ENCODE data around the gene ABR. TPM values are rescaled to one million over a fixed set of nuclear protein-coding genes. Genes with fewer than 3 reads are reported as not detected.
A peak's percentile ranks its signal among the peaks of the same experiment; 100 is the strongest.

The ABR gene
- total RNA-seq, 1 donor from 2014 or later = 70.9 TPM

DNA sequence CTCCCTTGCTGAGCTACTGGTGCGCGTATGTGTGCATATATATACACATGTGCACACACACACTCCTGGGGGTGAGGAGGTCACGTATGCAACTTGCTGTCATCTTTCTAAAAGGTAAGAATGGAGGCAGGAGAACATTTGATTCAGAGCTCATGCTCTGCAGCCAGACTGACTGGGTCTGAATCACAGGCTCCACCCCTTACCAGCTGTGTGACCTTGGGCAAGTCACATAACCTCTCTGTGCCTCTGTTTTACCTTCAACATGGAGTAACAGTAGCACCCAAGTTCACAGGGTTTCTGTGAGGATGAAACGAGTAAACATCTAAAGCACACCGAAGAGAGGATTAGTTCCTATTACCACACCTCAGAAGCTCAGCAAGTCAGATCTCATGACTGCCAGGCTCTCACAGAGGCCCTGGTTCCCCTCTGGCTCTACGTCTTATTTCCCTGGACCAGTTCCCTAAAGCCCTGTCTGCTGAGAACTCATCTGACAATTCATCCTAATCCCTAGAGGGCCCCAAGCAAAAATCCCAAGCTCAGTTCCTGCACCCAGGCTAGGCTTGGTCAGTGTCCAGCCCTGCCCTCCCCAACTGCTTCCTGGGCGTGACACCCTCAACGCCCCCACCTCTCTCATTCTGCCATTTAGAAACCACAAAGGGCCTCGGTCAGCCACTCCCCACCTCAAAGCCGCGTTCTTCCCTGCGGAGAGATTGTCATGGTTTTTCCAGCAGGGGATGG lies 28.7 kb downstream of the ABR start:
- no peaks in the 10 kb centered on the region for H3K27me3 Mint-ChIP-seq (ENCODE audit: low read depth, unreplicated experiment)
- H3K79me2 ChIP-seq (ENCODE audit: insufficient read depth, low read length) = peaks cover 3% of the 10 kb centered on the region
- H4K20me1 ChIP-seq (ENCODE audit: insufficient read depth, low read length) = peaks cover 59% of the 10 kb centered on the region
- H3K27me3 ChIP-seq (ENCODE audit: insufficient read depth, low read length) = no peaks in the 10 kb centered on the region
- no peak overlapping the region for H3K27ac ChIP-seq (ENCODE audit: low read depth, low read length)
- DNase-seq (ENCODE audit: low read depth) (peak; percentile 20), FAIRE-seq (no peak)
- H3K36me3 Mint-ChIP-seq (ENCODE audit: low read depth, unreplicated experiment) = peaks cover 7% of the 10 kb centered on the region
- H2AFZ ChIP-seq (ENCODE audit: low read depth, low read length) = no peak overlapping the region
- no peaks in the 10 kb centered on the region for H3K9me3 ChIP-seq (ENCODE audit: insufficient read depth, low read depth, low read length)
- no peak overlapping the region for H3K4me3 ChIP-seq (ENCODE audit: insufficient read depth, low read depth, low read length)
- H3K27ac Mint-ChIP-seq (ENCODE audit: unreplicated experiment) = no peak overlapping the region
- no peak for TF ChIP-seq EZH2 (IDR thresholded peaks at IDR 0.05; ENCODE audit: insufficient read depth, low read length)
- TF ChIP-seq, protein P1, sequence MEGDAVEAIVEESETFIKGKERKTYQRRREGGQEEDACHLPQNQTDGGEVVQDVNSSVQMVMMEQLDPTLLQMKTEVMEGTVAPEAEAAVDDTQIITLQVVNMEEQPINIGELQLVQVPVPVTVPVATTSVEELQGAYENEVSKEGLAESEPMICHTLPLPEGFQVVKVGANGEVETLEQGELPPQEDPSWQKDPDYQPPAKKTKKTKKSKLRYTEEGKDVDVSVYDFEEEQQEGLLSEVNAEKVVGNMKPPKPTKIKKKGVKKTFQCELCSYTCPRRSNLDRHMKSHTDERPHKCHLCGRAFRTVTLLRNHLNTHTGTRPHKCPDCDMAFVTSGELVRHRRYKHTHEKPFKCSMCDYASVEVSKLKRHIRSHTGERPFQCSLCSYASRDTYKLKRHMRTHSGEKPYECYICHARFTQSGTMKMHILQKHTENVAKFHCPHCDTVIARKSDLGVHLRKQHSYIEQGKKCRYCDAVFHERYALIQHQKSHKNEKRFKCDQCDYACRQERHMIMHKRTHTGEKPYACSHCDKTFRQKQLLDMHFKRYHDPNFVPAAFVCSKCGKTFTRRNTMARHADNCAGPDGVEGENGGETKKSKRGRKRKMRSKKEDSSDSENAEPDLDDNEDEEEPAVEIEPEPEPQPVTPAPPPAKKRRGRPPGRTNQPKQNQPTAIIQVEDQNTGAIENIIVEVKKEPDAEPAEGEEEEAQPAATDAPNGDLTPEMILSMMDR (IDR thresholded peaks at IDR 0.05; ENCODE audit: insufficient read depth, low read depth, low read length) = no peak
- H3K4me2 ChIP-seq (ENCODE audit: low read length) = no peak overlapping the region
- H3K9ac ChIP-seq (ENCODE audit: low read length) = no peak overlapping the region
- no peaks in the 10 kb centered on the region for H3K9me3 Mint-ChIP-seq (ENCODE audit: unreplicated experiment)
- no peaks in the 10 kb centered on the region for H3K36me3 ChIP-seq (ENCODE audit: insufficient read depth, low read length)
- H3K4me1 ChIP-seq (ENCODE audit: insufficient read depth, low read length) = peaks cover 3% of the 10 kb centered on the region
- no peak overlapping the region for H3K4me3 Mint-ChIP-seq (ENCODE audit: unreplicated experiment)
- H3K4me1 Mint-ChIP-seq (ENCODE audit: low read depth, unreplicated experiment) = no peaks in the 10 kb centered on the region

DNA sequence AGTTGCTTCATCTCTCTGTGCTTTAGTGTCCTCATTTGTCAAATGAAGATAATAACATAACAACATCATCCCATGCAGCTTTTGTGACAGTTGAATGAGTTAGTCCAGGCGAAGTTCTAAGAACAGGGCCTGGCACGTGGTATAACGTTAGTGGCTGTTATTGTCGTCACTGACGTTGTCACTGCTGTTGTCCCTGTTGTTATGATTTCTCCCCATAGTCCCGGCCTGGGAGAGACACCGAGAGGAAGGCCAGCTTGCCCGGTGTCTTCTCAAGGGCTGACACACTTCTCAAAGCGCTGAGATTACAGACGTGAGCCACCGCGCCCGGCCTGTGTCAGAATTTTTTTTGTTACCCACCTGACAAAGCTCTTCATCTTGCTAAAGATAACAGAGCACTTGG lies 29.9 kb downstream of the ABR start:
- Histone ChIP-seq H3K27me3 (ENCODE audit: insufficient read depth, low read length) (no peaks in the 10 kb centered on the region), H3K4me2 (ENCODE audit: low read length) (no peak overlapping the region), H4K20me1 (ENCODE audit: insufficient read depth, low read length) (peaks cover 59% of the 10 kb centered on the region), H2AFZ (ENCODE audit: low read depth, low read length) (no peak overlapping the region), H3K27ac (ENCODE audit: low read depth, low read length) (no peak overlapping the region), H3K4me3 (ENCODE audit: insufficient read depth, low read depth, low read length) (no peak overlapping the region), H3K9me3 (ENCODE audit: insufficient read depth, low read depth, low read length) (no peaks in the 10 kb centered on the region), H3K9ac (ENCODE audit: low read length) (no peak overlapping the region), H3K36me3 (ENCODE audit: insufficient read depth, low read length) (no peaks in the 10 kb centered on the region), H3K4me1 (ENCODE audit: insufficient read depth, low read length) (peaks cover 3% of the 10 kb centered on the region), H3K79me2 (ENCODE audit: insufficient read depth, low read length) (peaks cover 3% of the 10 kb centered on the region)
- Mint-ChIP-seq H3K27me3 (ENCODE audit: low read depth, unreplicated experiment) (no peaks in the 10 kb centered on the region), H3K27ac (ENCODE audit: unreplicated experiment) (no peak overlapping the region), H3K4me3 (ENCODE audit: unreplicated experiment) (no peak overlapping the region), H3K9me3 (ENCODE audit: unreplicated experiment) (no peaks in the 10 kb centered on the region), H3K4me1 (ENCODE audit: low read depth, unreplicated experiment) (no peaks in the 10 kb centered on the region), H3K36me3 (ENCODE audit: low read depth, unreplicated experiment) (peaks cover 7% of the 10 kb centered on the region)
- no peak for TF ChIP-seq EZH2 (IDR thresholded peaks at IDR 0.05; ENCODE audit: insufficient read depth, low read length)
- TF ChIP-seq, protein P1 (IDR thresholded peaks at IDR 0.05; ENCODE audit: insufficient read depth, low read depth, low read length) = no peak
- DNase-seq (ENCODE audit: low read depth) = no peak
- no peak for FAIRE-seq

- Histone ChIP-seq H3K79me2 (ENCODE audit: insufficient read depth, low read length) (peaks cover 3% of the 10 kb centered on the region), H3K4me1 (ENCODE audit: insufficient read depth, low read length) (no peaks in the 10 kb centered on the region), H3K9ac (ENCODE audit: low read length) (no peak overlapping the region), H3K27ac (ENCODE audit: low read depth, low read length) (no peak overlapping the region), H3K9me3 (ENCODE audit: insufficient read depth, low read depth, low read length) (no peaks in the 10 kb centered on the region), H3K27me3 (ENCODE audit: insufficient read depth, low read length) (no peaks in the 10 kb centered on the region), H3K4me3 (ENCODE audit: insufficient read depth, low read depth, low read length) (no peak overlapping the region), H2AFZ (ENCODE audit: low read depth, low read length) (peak overlapping the region; percentile 7), H3K4me2 (ENCODE audit: low read length) (no peak overlapping the region), H4K20me1 (ENCODE audit: insufficient read depth, low read length) (peaks cover 52% of the 10 kb centered on the region), H3K36me3 (ENCODE audit: insufficient read depth, low read length) (no peaks in the 10 kb centered on the region)
- Mint-ChIP-seq H3K36me3 (ENCODE audit: low read depth, unreplicated experiment) (peaks cover 7% of the 10 kb centered on the region), H3K27ac (ENCODE audit: unreplicated experiment) (no peak overlapping the region), H3K27me3 (ENCODE audit: low read depth, unreplicated experiment) (no peaks in the 10 kb centered on the region), H3K4me3 (ENCODE audit: unreplicated experiment) (no peak overlapping the region), H3K4me1 (ENCODE audit: low read depth, unreplicated experiment) (peaks cover 3% of the 10 kb centered on the region), H3K9me3 (ENCODE audit: unreplicated experiment) (no peaks in the 10 kb centered on the region)
- FAIRE-seq = no peak
- DNase-seq (ENCODE audit: low read depth) = peak; percentile 49
- no peak for TF ChIP-seq EZH2 (IDR thresholded peaks at IDR 0.05; ENCODE audit: insufficient read depth, low read length)
- TF ChIP-seq, protein P1 (IDR thresholded peaks at IDR 0.05; ENCODE audit: insufficient read depth, low read depth, low read length) = peak; percentile 54
These were observed 32.1 kb downstream of the ABR start for GRCh38 chr17:1147664-1148063.

Measured in astrocyte (in vitro differentiated cells and primary cell).